Cardiac fibroblast (primary cell): ENCODE results near the gene USP12.

ENCODE experiments used
- DNase-seq, 2 donors: peaks; one replicate each; pipeline versions ENCODE4 v3.0.0 to v3.0.0-alpha.2; 2010; ENCODE audit warnings: low read depth in 2 of 2
- H3K4me3 ChIP-seq, 2 donors: replicated peaks in 1 of 2; 1 replicate in 1 of 2; 2 replicates in 1 of 2; pipeline ENCODE4 v1.5.1; 2011; ENCODE audit warnings: low read depth in 2 of 2, low read length in 2 of 2, mild to moderate bottlenecking in 2 of 2, moderate library complexity in 1 of 2
- CTCF ChIP-seq: IDR thresholded peaks from one replicate; pipeline ENCODE4 v1.5.1; 2011; ENCODE audit warnings: low read depth, mild to moderate bottlenecking, low read length, inconsistent platforms

Gene USP12

GRCh38 chr13:27203854-27204253, 32.2 kb upstream of the USP12 start:
- H3K4me3 ChIP-seq, result no peak overlapping the region
- peak; percentile 23 for TF ChIP-seq CTCF
- DNase-seq, result peak; percentile 41 to 57

- DNase-seq, result no peak
- no peak overlapping the region for H3K4me3 ChIP-seq
- no peak for TF ChIP-seq CTCF
Observed at GRCh38 chr13:27203186-27203585, 31.6 kb upstream of the USP12 start.

- H3K4me3 ChIP-seq, result no peak overlapping the region
- DNase-seq, result no peak
- no peak for TF ChIP-seq CTCF
Observed at GRCh38 chr13:27201661-27202060, 30.1 kb upstream of the USP12 start.

- no peak overlapping the region for H3K4me3 ChIP-seq
- no peak for DNase-seq
- no peak for TF ChIP-seq CTCF
Observed at GRCh38 chr13:27200413-27201070, 28.9 kb upstream of the USP12 start.

- DNase-seq, result no peak
- H3K4me3 ChIP-seq, result no peak overlapping the region
- TF ChIP-seq CTCF, result no peak
Observed at GRCh38 chr13:27199696-27200095, 28.1 kb upstream of the USP12 start.

- TF ChIP-seq CTCF, result no peak
- no peak for DNase-seq
Observed at GRCh38 chr13:27199211-27199610, 27.6 kb upstream of the USP12 start.

More at GRCh38 chr13:27199211-27199610, 27.6 kb upstream of the USP12 start:
- H3K4me3 ChIP-seq, result no peak overlapping the region
